BLaER1 (cell line): ENCODE results near the gene GRIK1.

Source experiments
- H3K27ac ChIP-seq: shearing (Covaris generic); formaldehyde crosslinking; 2 replicates; pipeline ENCODE4 v1.8.1; 2022
- H3K27me3 ChIP-seq: shearing (Covaris generic); formaldehyde crosslinking; 2 replicates; pipeline ENCODE4 v1.8.1; 2022
- H3K36me3 ChIP-seq: shearing (Covaris generic); formaldehyde crosslinking; 2 replicates; pipeline ENCODE4 v1.8.1; 2022
- H3K4me1 ChIP-seq: shearing (Covaris generic); formaldehyde crosslinking; 2 replicates; pipeline ENCODE4 v1.8.1; 2022
- H3K4me2 ChIP-seq: shearing (Covaris generic); formaldehyde crosslinking; 2 replicates; pipeline ENCODE4 v1.8.1; 2022
- H3K4me3 ChIP-seq: shearing (Covaris generic); formaldehyde crosslinking; 2 replicates; pipeline ENCODE4 v1.8.1; 2022
- H3K9ac ChIP-seq: shearing (Covaris generic); formaldehyde crosslinking; 2 replicates; pipeline ENCODE4 v1.8.1; 2022
- H3K9me3 ChIP-seq: shearing (Covaris generic); formaldehyde crosslinking; 2 replicates; pipeline ENCODE4 v1.8.1; 2022
- H4K20me1 ChIP-seq: shearing (Covaris generic); formaldehyde crosslinking; 2 replicates; pipeline ENCODE4 v1.8.1; 2022
- Cebpa-rat ChIP-seq: shearing (Covaris generic); IDR thresholded peaks from 2 replicates; pipeline ENCODE4 v1.8.1; 2022

Gene GRIK1

DNA sequence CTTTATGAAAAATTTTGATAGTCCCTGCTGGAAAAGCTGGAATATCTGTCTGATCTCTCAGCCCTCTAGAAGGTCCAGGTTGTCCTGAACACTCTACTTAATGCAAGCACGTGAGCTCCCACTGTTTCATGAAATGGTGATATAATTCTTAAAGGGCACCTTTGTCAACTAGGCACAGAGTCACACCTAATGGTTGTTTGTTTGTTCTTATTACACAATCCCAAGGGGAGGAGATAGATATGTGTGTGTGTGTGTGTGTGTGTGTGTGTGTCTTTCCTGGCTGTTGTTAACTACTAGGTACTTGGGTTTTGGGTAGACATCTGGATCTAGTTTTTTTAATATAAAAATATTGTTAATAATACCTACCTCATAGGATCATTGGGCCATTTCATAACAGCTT is 63.9 kb downstream of the GRIK1 start:
- Histone ChIP-seq H3K4me3 (no peak overlapping the region), H4K20me1 (no peaks in the 10 kb centered on the region), H3K4me2 (no peak overlapping the region), H3K27ac (no peak overlapping the region), H3K36me3 (no peaks in the 10 kb centered on the region), H3K9ac (no peak overlapping the region), H3K4me1 (peaks cover 6% of the 10 kb centered on the region; the same call in 1 of the 2 replicates), H3K9me3 (no peaks in the 10 kb centered on the region), H3K27me3 (no peaks in the 10 kb centered on the region)
- TF ChIP-seq Cebpa-rat: no peak

DNA sequence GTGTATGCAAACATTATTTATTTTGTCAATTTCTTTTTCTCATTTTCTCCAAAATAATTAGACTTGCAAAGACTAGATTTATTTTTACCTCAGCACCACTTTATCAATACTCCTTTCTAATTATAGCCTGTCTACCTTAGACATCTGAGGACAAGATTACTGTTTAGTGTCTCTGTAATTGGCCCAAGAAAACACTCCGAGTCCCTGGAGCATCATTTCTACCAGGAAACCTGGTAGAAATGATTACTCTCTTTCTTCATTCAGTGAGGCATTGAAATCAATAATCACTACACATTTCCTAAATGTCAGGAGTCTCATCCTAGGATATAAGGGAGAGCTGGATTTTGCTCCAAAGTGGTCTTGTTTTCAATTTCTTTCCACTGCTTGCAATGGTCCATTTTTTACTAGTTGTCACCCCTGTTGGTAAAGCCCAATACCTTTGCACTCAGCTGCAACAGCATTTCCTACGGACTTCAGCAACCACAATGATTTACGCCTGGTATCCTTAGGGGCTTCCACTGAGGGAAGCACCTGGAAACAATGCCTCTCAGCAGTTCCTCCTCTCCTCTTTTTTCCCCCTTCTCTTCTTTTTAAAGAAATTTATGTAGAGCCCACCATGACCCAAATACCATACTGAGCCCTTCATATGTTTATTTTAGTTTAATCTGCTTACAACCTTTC is 64.6 kb downstream of the GRIK1 start:
- no peak for TF ChIP-seq Cebpa-rat
- Histone ChIP-seq H3K27ac (no peak overlapping the region), H3K4me2 (no peak overlapping the region), H3K9ac (no peak overlapping the region), H3K9me3 (no peaks in the 10 kb centered on the region), H3K27me3 (no peaks in the 10 kb centered on the region), H3K4me1 (peaks cover 6% of the 10 kb centered on the region; the same call in 1 of the 2 replicates), H3K36me3 (no peaks in the 10 kb centered on the region), H4K20me1 (no peaks in the 10 kb centered on the region), H3K4me3 (no peak overlapping the region)

DNA sequence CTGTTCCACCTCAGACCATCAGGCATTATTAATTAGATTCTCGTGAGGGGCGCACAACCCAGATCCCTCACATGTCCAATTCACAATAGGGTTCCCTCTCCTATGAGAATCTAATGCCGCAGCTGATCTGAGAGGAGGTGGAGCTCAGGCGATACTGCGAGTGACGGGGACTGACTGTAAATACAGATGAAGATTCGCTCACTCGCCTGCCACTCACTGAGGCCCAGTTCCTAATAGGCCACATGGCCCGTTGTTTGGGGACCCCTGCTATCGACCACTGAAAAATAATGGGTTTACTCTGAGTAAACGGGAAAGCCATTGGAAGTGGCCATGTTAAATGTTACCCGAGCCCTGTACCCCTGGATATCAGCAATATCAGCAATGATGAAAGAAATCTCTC is 65.9 kb downstream of the GRIK1 start:
- H3K9me3 ChIP-seq: no peaks in the 10 kb centered on the region
- H3K4me2 ChIP-seq: no peak overlapping the region
- H3K27ac ChIP-seq: no peak overlapping the region
- no peak for TF ChIP-seq Cebpa-rat
- no peaks in the 10 kb centered on the region for H4K20me1 ChIP-seq
- H3K4me3 ChIP-seq: no peak overlapping the region
- no peaks in the 10 kb centered on the region for H3K36me3 ChIP-seq
- no peaks in the 10 kb centered on the region for H3K27me3 ChIP-seq
- no peak overlapping the region for H3K9ac ChIP-seq
- H3K4me1 ChIP-seq: peaks cover 6% of the 10 kb centered on the region; the same call in 1 of the 2 replicates

DNA sequence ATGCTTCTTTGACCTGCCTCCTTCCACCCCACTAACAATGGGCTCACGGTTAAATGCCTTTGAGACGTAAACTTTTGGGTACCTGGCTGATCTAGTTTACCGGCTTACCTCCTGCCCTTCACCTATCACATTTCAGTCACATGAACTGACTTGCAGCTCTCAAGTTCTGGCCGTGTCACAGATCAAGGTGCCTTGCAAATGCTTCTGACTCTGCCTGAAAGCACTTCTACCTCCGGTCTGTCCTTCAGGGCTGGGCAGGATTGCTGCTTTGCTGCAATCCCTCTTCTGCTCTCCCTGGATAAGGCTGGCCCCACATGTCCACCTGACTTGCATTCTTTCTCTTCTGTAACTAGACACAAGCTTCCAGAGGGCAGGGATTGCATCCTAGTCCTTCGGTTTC is 69.0 kb downstream of the GRIK1 start:
- no peak overlapping the region for H3K4me3 ChIP-seq
- no peak overlapping the region for H3K9ac ChIP-seq
- H3K27me3 ChIP-seq: no peaks in the 10 kb centered on the region
- peaks cover 6% of the 10 kb centered on the region; the same call in 1 of the 2 replicates for H3K4me1 ChIP-seq
- H3K27ac ChIP-seq: no peak overlapping the region
- H3K9me3 ChIP-seq: no peaks in the 10 kb centered on the region
- TF ChIP-seq Cebpa-rat: no peak
- no peaks in the 10 kb centered on the region for H3K36me3 ChIP-seq
- no peak overlapping the region for H3K4me2 ChIP-seq
- H4K20me1 ChIP-seq: no peaks in the 10 kb centered on the region

DNA sequence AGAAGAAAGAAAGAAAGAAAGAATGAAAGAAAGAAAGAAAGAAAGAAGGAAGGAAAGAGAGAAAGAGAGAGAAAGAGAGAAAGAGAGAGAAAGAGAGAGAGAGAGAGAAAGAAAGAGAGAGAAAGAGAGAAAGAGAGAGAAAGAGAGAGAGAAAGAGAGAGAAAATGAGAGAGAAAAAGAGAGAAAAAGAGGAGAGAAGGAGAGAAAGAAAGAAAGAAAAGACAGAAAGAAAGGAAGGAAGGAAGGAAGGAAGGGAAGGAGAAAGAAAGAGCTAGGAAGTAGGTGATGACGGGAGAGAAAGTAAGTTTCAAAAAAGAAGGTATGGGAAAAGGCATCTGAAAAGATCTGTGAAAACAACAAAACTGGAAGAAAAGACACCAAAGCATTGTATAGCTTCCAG is 72.0 kb downstream of the GRIK1 start:
- no peak overlapping the region for H3K9ac ChIP-seq
- no peaks in the 10 kb centered on the region for H4K20me1 ChIP-seq
- H3K4me3 ChIP-seq: no peak overlapping the region
- H3K4me2 ChIP-seq: no peak overlapping the region
- H3K9me3 ChIP-seq: no peaks in the 10 kb centered on the region
- no peak for TF ChIP-seq Cebpa-rat
- H3K4me1 ChIP-seq: no peaks in the 10 kb centered on the region
- no peak overlapping the region for H3K27ac ChIP-seq
- no peaks in the 10 kb centered on the region for H3K36me3 ChIP-seq
- no peaks in the 10 kb centered on the region for H3K27me3 ChIP-seq

DNA sequence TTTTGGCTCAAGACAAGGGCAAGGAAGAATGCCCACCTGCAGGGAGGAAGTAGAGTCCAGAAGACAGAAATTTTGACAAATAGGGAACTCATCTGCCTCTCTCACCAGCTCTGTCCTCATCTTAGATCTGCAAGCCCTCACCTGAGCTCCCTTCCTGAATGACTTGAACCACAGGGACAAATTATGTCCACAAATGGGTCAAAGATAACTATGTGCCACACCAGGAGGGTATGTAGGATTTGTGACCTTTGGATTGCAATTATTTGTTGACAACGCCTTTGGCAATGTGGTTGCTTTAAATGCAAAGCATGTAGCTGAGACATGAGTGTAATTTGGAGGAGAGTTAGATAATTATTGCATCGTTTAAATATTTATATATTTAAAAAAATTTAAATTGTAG is 79.5 kb downstream of the GRIK1 start:
- no peak overlapping the region for H3K4me2 ChIP-seq
- H3K36me3 ChIP-seq: no peaks in the 10 kb centered on the region
- no peak for TF ChIP-seq Cebpa-rat
- no peaks in the 10 kb centered on the region for H3K9me3 ChIP-seq
- no peaks in the 10 kb centered on the region for H4K20me1 ChIP-seq
- H3K27me3 ChIP-seq: no peaks in the 10 kb centered on the region
- H3K4me3 ChIP-seq: no peak overlapping the region
- H3K9ac ChIP-seq: no peak overlapping the region
- no peaks in the 10 kb centered on the region for H3K4me1 ChIP-seq
- H3K27ac ChIP-seq: no peak overlapping the region

DNA sequence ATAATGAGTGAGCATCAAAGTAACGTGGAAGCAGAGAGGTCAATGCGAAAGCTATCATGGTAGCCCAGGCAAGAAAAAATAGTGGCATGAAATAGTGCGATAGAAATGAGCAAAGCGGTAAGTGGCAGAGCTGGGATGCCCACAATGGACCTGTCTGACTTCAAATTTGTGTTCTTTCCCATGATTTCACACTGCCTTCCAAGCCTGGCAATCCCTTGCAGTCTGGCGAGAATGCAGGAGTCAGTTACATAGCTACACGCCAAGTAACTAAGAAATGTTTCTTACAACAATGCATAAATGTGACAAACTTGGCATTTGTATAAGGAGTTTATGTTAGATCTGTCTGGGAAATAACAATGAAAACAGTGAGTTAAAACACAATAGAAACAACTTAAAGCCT is 82.6 kb downstream of the GRIK1 start:
- Histone ChIP-seq H3K9ac (no peak overlapping the region), H4K20me1 (no peaks in the 10 kb centered on the region), H3K36me3 (no peaks in the 10 kb centered on the region), H3K27ac (no peak overlapping the region), H3K4me2 (no peak overlapping the region), H3K27me3 (no peaks in the 10 kb centered on the region), H3K9me3 (no peaks in the 10 kb centered on the region), H3K4me1 (no peaks in the 10 kb centered on the region), H3K4me3 (no peak overlapping the region)
- TF ChIP-seq Cebpa-rat: no peak

DNA sequence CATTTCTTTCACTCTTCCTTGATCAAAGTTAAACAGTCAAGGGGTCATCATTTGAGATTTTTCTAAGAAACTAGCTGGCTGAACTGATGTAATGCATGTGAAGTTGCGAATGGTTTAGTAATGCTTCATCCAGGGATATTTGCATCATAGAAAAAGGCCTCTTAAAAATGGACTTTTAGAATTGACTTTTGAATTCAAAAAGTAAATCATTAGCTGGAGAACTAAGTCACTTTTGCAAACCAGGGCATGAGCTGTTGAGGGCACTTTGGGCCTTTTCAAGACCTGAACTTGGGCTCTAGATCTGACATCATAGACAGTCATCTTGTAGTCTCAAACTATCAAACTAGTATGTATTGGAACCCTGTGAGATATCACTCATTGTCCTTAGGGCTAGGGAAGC is 85.0 kb downstream of the GRIK1 start:
- Histone ChIP-seq H3K9ac (no peak overlapping the region), H3K4me1 (no peaks in the 10 kb centered on the region)
- no peak for TF ChIP-seq Cebpa-rat

DNA sequence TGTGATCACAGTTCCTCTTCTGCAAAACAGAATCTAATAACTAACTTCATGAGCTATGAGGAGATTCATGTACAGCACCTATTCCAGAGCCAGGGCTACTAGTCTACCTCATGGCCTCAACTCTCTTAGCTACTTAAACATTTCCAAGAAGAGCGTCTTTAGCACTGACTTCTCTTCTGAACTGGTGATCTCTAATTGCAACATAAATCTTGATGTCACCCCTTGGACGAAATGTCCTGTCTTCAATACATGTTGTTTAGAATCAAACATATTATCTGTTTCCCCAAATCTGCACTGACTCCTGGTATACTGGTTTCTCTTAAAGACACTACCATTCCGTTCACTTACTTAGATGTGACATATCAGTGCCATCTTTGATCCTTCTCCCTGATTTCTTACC is 88.2 kb downstream of the GRIK1 start:
- no peak overlapping the region for H3K9ac ChIP-seq
- H3K4me3 ChIP-seq: no peak overlapping the region
- no peaks in the 10 kb centered on the region for H3K36me3 ChIP-seq
- no peaks in the 10 kb centered on the region for H3K4me1 ChIP-seq
- H3K4me2 ChIP-seq: no peak overlapping the region
- no peaks in the 10 kb centered on the region for H3K9me3 ChIP-seq
- H4K20me1 ChIP-seq: no peaks in the 10 kb centered on the region
- no peak for TF ChIP-seq Cebpa-rat
- no peaks in the 10 kb centered on the region for H3K27me3 ChIP-seq
- no peak overlapping the region for H3K27ac ChIP-seq

More for the DNA sequence above, 85.0 kb downstream of the GRIK1 start:
- Histone ChIP-seq H3K4me2 (no peak overlapping the region), H4K20me1 (no peaks in the 10 kb centered on the region), H3K4me3 (no peak overlapping the region), H3K27me3 (no peaks in the 10 kb centered on the region), H3K27ac (no peak overlapping the region), H3K36me3 (no peaks in the 10 kb centered on the region), H3K9me3 (no peaks in the 10 kb centered on the region)

DNA sequence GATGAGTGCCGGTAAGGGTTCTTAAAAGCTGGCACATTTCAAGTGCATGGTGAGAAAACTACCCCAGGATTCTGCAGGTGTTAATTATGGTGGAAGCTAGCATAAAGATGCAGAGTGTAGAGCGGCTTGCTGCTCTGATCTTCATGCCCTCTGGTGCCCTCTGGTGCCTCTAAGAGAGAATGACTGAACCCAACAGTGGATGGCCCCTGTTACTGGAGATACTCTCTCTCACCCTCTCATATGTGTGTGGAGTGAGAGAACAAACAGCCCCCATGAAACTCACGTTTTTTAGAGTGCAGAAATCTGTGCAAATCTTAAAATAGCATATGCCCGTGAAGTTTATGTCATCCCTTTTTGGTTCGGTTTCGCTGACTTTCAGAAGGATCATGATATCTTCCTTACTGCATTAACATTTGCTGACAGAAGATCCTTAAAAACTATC is 90.0 kb downstream of the GRIK1 start:
- Histone ChIP-seq H3K27ac (no peak overlapping the region), H3K9me3 (no peaks in the 10 kb centered on the region), H3K4me3 (no peak overlapping the region), H3K9ac (no peak overlapping the region), H3K4me2 (no peak overlapping the region), H3K27me3 (no peaks in the 10 kb centered on the region), H3K4me1 (no peaks in the 10 kb centered on the region), H3K36me3 (no peaks in the 10 kb centered on the region), H4K20me1 (no peaks in the 10 kb centered on the region)
- TF ChIP-seq Cebpa-rat: no peak

DNA sequence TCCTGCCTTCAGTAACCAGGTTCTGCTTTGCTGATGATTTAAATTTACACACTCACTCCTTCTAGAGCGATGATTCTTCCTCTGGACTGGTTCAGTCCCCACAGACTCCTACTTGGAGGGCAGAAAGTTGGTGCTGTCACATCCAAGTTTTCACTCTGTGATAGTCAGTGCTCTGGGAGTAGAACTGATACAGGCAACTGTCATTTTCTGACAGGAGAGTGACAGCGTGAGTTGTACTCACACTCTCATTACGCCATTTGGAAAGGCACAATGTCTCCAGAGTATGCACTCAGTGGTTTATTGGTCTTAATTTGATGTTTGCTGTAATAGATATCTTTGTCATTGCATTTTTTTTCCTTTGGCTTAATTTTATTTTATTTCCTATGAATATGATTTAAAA is 96.0 kb downstream of the GRIK1 start:
- Histone ChIP-seq H4K20me1 (no peaks in the 10 kb centered on the region), H3K4me1 (no peaks in the 10 kb centered on the region), H3K36me3 (no peaks in the 10 kb centered on the region), H3K4me3 (no peak overlapping the region), H3K27ac (no peak overlapping the region), H3K9me3 (no peaks in the 10 kb centered on the region), H3K27me3 (no peaks in the 10 kb centered on the region), H3K9ac (no peak overlapping the region), H3K4me2 (no peak overlapping the region)
- TF ChIP-seq Cebpa-rat: no peak
